ENCODE results near the gene CACNA1C.

The CACNA1C gene

GRCh38 chr12:2334689-2335088 lies 281.9 kb downstream of the CACNA1C start:
- in situ Hi-C loops (cut with MboI; ENCODE audit: low sequenced_read_pairs) = no loop called here

GRCh38 chr12:2335109-2335508 lies 282.3 kb downstream of the CACNA1C start:
- in situ Hi-C loops (cut with MboI; ENCODE audit: low sequenced_read_pairs) = no loop called here

GRCh38 chr12:2335513-2335912 lies 282.7 kb downstream of the CACNA1C start:
- in situ Hi-C loops (cut with MboI; ENCODE audit: low sequenced_read_pairs) = no loop called here

- in situ Hi-C loops (cut with MboI; ENCODE audit: low sequenced_read_pairs) = no loop called here
These were observed 283.1 kb downstream of the CACNA1C start for GRCh38 chr12:2335916-2336315.

GRCh38 chr12:2336409-2336829 lies 283.6 kb downstream of the CACNA1C start:
- in situ Hi-C loops (cut with MboI; ENCODE audit: low sequenced_read_pairs) = no loop called here

GRCh38 chr12:2337031-2338010 lies 284.5 kb downstream of the CACNA1C start:
- in situ Hi-C loops (cut with MboI; ENCODE audit: low sequenced_read_pairs) = no loop called here

GRCh38 chr12:2338381-2338780 lies 285.6 kb downstream of the CACNA1C start:
- in situ Hi-C loops (cut with MboI; ENCODE audit: low sequenced_read_pairs) = no loop called here

- in situ Hi-C loops (cut with MboI; ENCODE audit: low sequenced_read_pairs) = no loop called here
These were observed 286.2 kb downstream of the CACNA1C start for GRCh38 chr12:2338991-2339431.

- in situ Hi-C loops (cut with MboI; ENCODE audit: low sequenced_read_pairs) = no loop called here
These were observed 288.4 kb downstream of the CACNA1C start for GRCh38 chr12:2341051-2341751.

- in situ Hi-C loops (cut with MboI; ENCODE audit: low sequenced_read_pairs) = no loop called here
These were observed 289.1 kb downstream of the CACNA1C start for GRCh38 chr12:2341871-2342270.

GRCh38 chr12:2343681-2344080 lies 290.9 kb downstream of the CACNA1C start:
- in situ Hi-C loops (cut with MboI; ENCODE audit: low sequenced_read_pairs) = no loop called here

GRCh38 chr12:2344476-2344875 lies 291.7 kb downstream of the CACNA1C start:
- in situ Hi-C loops (cut with MboI; ENCODE audit: low sequenced_read_pairs) = no loop called here

GRCh38 chr12:2344885-2345284 lies 292.1 kb downstream of the CACNA1C start:
- in situ Hi-C loops (cut with MboI; ENCODE audit: low sequenced_read_pairs) = no loop called here

- in situ Hi-C loops (cut with MboI; ENCODE audit: low sequenced_read_pairs) = no loop called here
These were observed 293.1 kb downstream of the CACNA1C start for GRCh38 chr12:2345902-2346301.

- in situ Hi-C loops (cut with MboI; ENCODE audit: low sequenced_read_pairs) = no loop called here
These were observed 293.6 kb downstream of the CACNA1C start for GRCh38 chr12:2346416-2346815.

- in situ Hi-C loops (cut with MboI; ENCODE audit: low sequenced_read_pairs) = no loop called here
These were observed 294.5 kb downstream of the CACNA1C start for GRCh38 chr12:2347137-2347843.

- in situ Hi-C loops (cut with MboI; ENCODE audit: low sequenced_read_pairs) = no loop called here
These were observed 295.2 kb downstream of the CACNA1C start for GRCh38 chr12:2347844-2348481.

- in situ Hi-C loops (cut with MboI; ENCODE audit: low sequenced_read_pairs) = no loop called here
These were observed 295.7 kb downstream of the CACNA1C start for GRCh38 chr12:2348482-2348852.

- in situ Hi-C loops (cut with MboI; ENCODE audit: low sequenced_read_pairs) = no loop called here
These were observed 298.4 kb downstream of the CACNA1C start for GRCh38 chr12:2351161-2351560.

- in situ Hi-C loops (cut with MboI; ENCODE audit: low sequenced_read_pairs) = no loop called here
These were observed 299.4 kb downstream of the CACNA1C start for GRCh38 chr12:2352203-2352602.

GRCh38 chr12:2353281-2353680 lies 300.5 kb downstream of the CACNA1C start:
- in situ Hi-C loops (cut with MboI; ENCODE audit: low sequenced_read_pairs) = no loop called here

All from hTERT RPE-1 (cell line).